Endodermal cell (in vitro differentiated cells): ENCODE results near the gene PNKD. TPM values are rescaled to one million over a fixed set of nuclear protein-coding genes. Genes with fewer than 3 reads are reported as not detected.
A peak's percentile ranks its signal among the peaks of the same experiment; 100 is the strongest.
"Not testable (repeated sequence)": the region's sequence is repeated elsewhere in the genome, so short reads cannot be mapped to it uniquely, and the experiment has no call there.

Experiments
- DNase-seq: peaks from one replicate; pipeline ENCODE4 v3.0.0-alpha.2; 2017
- H3K27ac ChIP-seq: 2 replicates; pipeline ENCODE4 v1.5.1; 2013; ENCODE audit warnings: mild to moderate bottlenecking, low read depth, low read length, moderate library complexity
- H3K27me3 ChIP-seq: 2 replicates; pipeline ENCODE4 v1.6.1; 2013; ENCODE audit warnings: mild to moderate bottlenecking, low read length, moderate library complexity; ENCODE audit not compliant: insufficient read depth, control insufficient read depth, poor library complexity, severe bottlenecking
- H3K36me3 ChIP-seq: 2 replicates; pipeline ENCODE4 v1.7.0; 2013; ENCODE audit warnings: mild to moderate bottlenecking, low read length, moderate library complexity; ENCODE audit not compliant: control insufficient read depth, insufficient read depth
- H3K4me1 ChIP-seq: one replicate; pipeline ENCODE4 v1.7.0; 2013; ENCODE audit warnings: low read length; ENCODE audit not compliant: control insufficient read depth, insufficient read depth
- H3K4me3 ChIP-seq: 2 replicates; pipeline ENCODE4 v1.5.1; 2013; ENCODE audit warnings: mild to moderate bottlenecking, low read length, moderate library complexity
- H3K9ac ChIP-seq: 2 replicates; pipeline ENCODE4 v1.6.1; 2013; ENCODE audit warnings: mild to moderate bottlenecking, low read length, moderate library complexity; ENCODE audit not compliant: poor library complexity, severe bottlenecking; ENCODE audit errors: extremely low read depth
- H3K9me3 ChIP-seq: 2 replicates; pipeline ENCODE4 v1.6.1; 2013; ENCODE audit warnings: mild to moderate bottlenecking, low read length, moderate library complexity; ENCODE audit not compliant: control insufficient read depth
- H3K27ac Mint-ChIP-seq: 2 replicates; pipeline ENCODE4 v1.8.0; 2020; ENCODE audit warnings: mixed read lengths
- H3K27me3 Mint-ChIP-seq: 2 replicates; pipeline ENCODE4 v1.8.0; 2021; ENCODE audit warnings: mild to moderate bottlenecking, mixed read lengths; ENCODE audit not compliant: insufficient read depth
- H3K36me3 Mint-ChIP-seq: 2 replicates; pipeline ENCODE4 v1.8.0; 2020; ENCODE audit warnings: low read depth, mixed read lengths
- H3K4me1 Mint-ChIP-seq: 2 replicates; pipeline ENCODE4 v1.8.0; 2020; ENCODE audit warnings: mixed read lengths
- H3K4me3 Mint-ChIP-seq: 2 replicates; pipeline ENCODE4 v1.8.0; 2020; ENCODE audit warnings: mild to moderate bottlenecking, moderate library complexity, mixed read lengths
- H3K9me3 Mint-ChIP-seq: 2 replicates; pipeline ENCODE4 v1.8.0; 2020; ENCODE audit warnings: mild to moderate bottlenecking, mixed read lengths
- CTCF ChIP-seq: fragments of 200-600 bp; sonication (generic); conservative IDR thresholded peaks from 2 replicates; pipeline ENCODE4 v1.5.0; 2021; ENCODE audit warnings: antibody characterized with exemption, mild to moderate bottlenecking
- WGBS, 2 experiments: methylation state at CpG; one replicate each; pipeline versions ENCODE4 v1.1.5 to v1.1.7; 2013; ENCODE audit warnings: missing lambda C conversion rate in 2 of 2, mixed read lengths in 1 of 2; ENCODE audit not compliant: insufficient coverage in 1 of 2, insufficient read length in 1 of 2; 5-methylcytosine and 5-hydroxymethylcytosine counted together
- total RNA-seq, 2 donors: library from RNA; stranded (reverse); fragmentation: NEBNext Ultra II Directional in 1 of 2; extraction: Animal tissue kit (Norgen Biotek cat#: 25700) in 1 of 2; gene quantifications; 2 replicates in 1 of 2; 3 replicates in 1 of 2; pipeline ENCODE4 v1.2.1, GENCODE V29; 2021

The PNKD gene
- total RNA-seq, 2 donors from 2014 or later: 33.9 to 39.6 TPM

GRCh38 chr2:218271865-218272530 lies 1.7 kb downstream of the PNKD start:
- Histone ChIP-seq H3K27ac (no peak overlapping the region), H3K4me3 (peak overlapping the region; percentile 97), H3K9me3 (no peaks in the 10 kb centered on the region), H3K4me1 (peaks cover 3% of the 10 kb centered on the region), H3K36me3 (peaks cover 37% of the 10 kb centered on the region), H3K27me3 (no peaks in the 10 kb centered on the region), H3K9ac (no peak overlapping the region)
- Mint-ChIP-seq H3K27me3 (no peaks in the 10 kb centered on the region), H3K4me3 (peak overlapping the region; percentile 96), H3K27ac (no peak overlapping the region), H3K9me3 (no peaks in the 10 kb centered on the region), H3K36me3 (peaks cover 34% of the 10 kb centered on the region), H3K4me1 (peaks cover 18% of the 10 kb centered on the region)
- WGBS, 2 experiments: 91 to 95% methylated on average over 4 to 5 of the region's 5 CpGs
- no peak for TF ChIP-seq CTCF
- no peak for DNase-seq

- peak; percentile 93 for DNase-seq
- Histone ChIP-seq H3K27ac (no peak overlapping the region), H3K9ac (no peak overlapping the region), H3K36me3 (peaks cover 37% of the 10 kb centered on the region), H3K4me1 (peaks cover 3% of the 10 kb centered on the region), H3K4me3 (no peak overlapping the region), H3K27me3 (no peaks in the 10 kb centered on the region), H3K9me3 (no peaks in the 10 kb centered on the region)
- H3K4me3 Mint-ChIP-seq: no peak overlapping the region
- peak; percentile 95 for TF ChIP-seq CTCF
- peaks cover 34% of the 10 kb centered on the region for H3K36me3 Mint-ChIP-seq
- H3K9me3 Mint-ChIP-seq: no peaks in the 10 kb centered on the region
- 60 to 66% methylated on average over 14 to 18 of the region's 18 CpGs for WGBS, 2 experiments
- H3K27me3 Mint-ChIP-seq: no peaks in the 10 kb centered on the region
- peaks cover 18% of the 10 kb centered on the region for H3K4me1 Mint-ChIP-seq
- H3K27ac Mint-ChIP-seq: no peak overlapping the region
These were observed 2.4 kb downstream of the PNKD start for GRCh38 chr2:218272531-218273212.

- H3K36me3 ChIP-seq: peaks cover 42% of the 10 kb centered on the region
- not testable (repeated sequence) for H3K4me1 ChIP-seq, H3K27me3 Mint-ChIP-seq, H3K9me3 Mint-ChIP-seq, H3K4me3 Mint-ChIP-seq, H3K9ac ChIP-seq, H3K27ac ChIP-seq, H3K27me3 ChIP-seq, H3K27ac Mint-ChIP-seq, H3K9me3 ChIP-seq, DNase-seq, H3K4me3 ChIP-seq
- Mint-ChIP-seq H3K4me1 (peaks cover 18% of the 10 kb centered on the region), H3K36me3 (peaks cover 37% of the 10 kb centered on the region)
- WGBS, 2 experiments: 100% methylated on average over 8 of the region's 8 CpGs; no CpG with 5 or more reads in 1 of the 2 experiments
These were observed 3.0 kb downstream of the PNKD start for GRCh38 chr2:218273214-218273907.
